ENCODE measurements around the gene CRYGD. TPM values are rescaled to one million over a fixed set of nuclear protein-coding genes. Genes with fewer than 3 reads are reported as not detected.

CRYGD gene
- total and polyA plus RNA-seq, 7 donors, result not detected

DNA sequence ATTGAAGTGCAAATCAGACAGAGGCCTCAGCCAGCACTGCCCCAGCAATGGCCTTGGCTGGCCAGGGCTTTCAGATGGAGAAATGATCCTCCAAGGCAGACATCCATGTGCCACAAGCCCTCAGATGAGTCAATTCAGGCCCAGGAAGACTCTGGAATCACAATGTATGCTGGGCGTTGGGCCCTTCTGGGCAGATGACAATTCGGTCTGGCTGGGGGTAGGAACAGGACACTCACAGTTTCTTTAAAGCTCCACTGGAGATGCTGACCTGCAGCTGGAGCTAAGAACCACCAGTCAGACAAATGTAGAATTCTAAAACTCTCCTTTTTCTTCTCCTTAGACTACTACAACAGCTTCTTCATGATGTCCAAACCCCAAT, 12.4 kb upstream of the CRYGD start:
- DNase-seq, result no peak
- Histone ChIP-seq H3K36me3 (no peaks in the 10 kb centered on the region), H3K4me1 (no peaks in the 10 kb centered on the region), H3K9me3 (no peaks in the 10 kb centered on the region), H3K27me3 (no peaks in the 10 kb centered on the region), H3K27ac (no peak overlapping the region), H3K4me3 (no peak overlapping the region)
- 93 to 94% methylated on average over 2 of the region's 2 CpGs for WGBS, 2 donors
- intact Hi-C loops (cut with DNase I), result no loop called here
- TF ChIP-seq EP300 (IDR thresholded peaks at IDR 0.05), result no peak
- TF ChIP-seq POLR2A (IDR thresholded peaks at IDR 0.05), result no peak
- TF ChIP-seq CTCF (IDR thresholded peaks at IDR 0.05), result no peak
- no peak for TF ChIP-seq POLR2AphosphoS5 (IDR thresholded peaks at IDR 0.05)

GRCh38 chr2:208135794-208136715, 11.7 kb upstream of the CRYGD start:
- H3K27ac ChIP-seq, result no peak overlapping the region

DNA sequence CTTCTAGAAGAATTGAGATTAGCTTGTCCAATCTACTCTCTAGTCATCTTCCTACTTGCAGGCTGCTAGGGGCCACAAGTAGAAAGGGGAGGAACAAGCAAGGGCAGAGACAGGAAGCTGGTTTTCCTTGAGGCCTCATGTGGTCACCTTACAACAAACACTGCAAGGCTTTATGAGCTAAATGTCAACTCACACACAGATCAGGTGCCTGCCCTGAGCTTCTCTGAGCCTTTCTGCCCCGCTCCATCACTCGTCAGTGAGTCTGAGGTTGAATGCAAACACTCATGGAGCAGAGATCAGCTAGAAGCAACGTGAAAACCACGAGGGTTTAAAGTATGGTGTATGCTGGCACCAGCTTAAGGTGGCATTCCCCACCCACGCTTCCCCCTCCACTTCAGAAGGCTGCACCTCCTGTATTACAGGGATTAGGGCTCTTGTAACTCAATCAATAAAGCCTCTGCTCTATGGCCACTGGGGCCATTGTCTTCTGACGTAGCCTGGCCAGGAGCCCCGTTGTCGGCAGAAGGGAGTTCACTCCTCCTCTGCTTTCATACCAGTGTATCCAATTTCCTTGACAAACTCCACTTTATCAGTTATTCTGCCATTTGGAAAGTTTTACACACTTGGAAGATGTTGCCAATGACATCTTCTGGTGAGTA, 10.7 kb upstream of the CRYGD start:
- Histone ChIP-seq H3K4me3 (no peak overlapping the region), H3K27ac (no peak overlapping the region), H3K9me3 (no peaks in the 10 kb centered on the region), H3K27me3 (no peaks in the 10 kb centered on the region), H3K4me1 (no peaks in the 10 kb centered on the region), H3K36me3 (no peaks in the 10 kb centered on the region)
- intact Hi-C loops (cut with DNase I), result no loop called here
- no peak for DNase-seq
- TF ChIP-seq EP300 (IDR thresholded peaks at IDR 0.05) (no peak), CTCF (IDR thresholded peaks at IDR 0.05) (no peak), POLR2A (IDR thresholded peaks at IDR 0.05) (no peak), POLR2AphosphoS5 (IDR thresholded peaks at IDR 0.05) (no peak)
- 36 to 49% methylated on average over 8 of the region's 8 CpGs for WGBS, 2 donors

More at GRCh38 chr2:208135794-208136715, 11.7 kb upstream of the CRYGD start:
- no peaks in the 10 kb centered on the region for H3K36me3 ChIP-seq
- no peaks in the 10 kb centered on the region for H3K9me3 ChIP-seq
- intact Hi-C loops (cut with DNase I), result no loop called here
- TF ChIP-seq EP300 (IDR thresholded peaks at IDR 0.05), result no peak
- no peak for TF ChIP-seq POLR2A (IDR thresholded peaks at IDR 0.05)
- no peak for TF ChIP-seq POLR2AphosphoS5 (IDR thresholded peaks at IDR 0.05)
- TF ChIP-seq CTCF (IDR thresholded peaks at IDR 0.05), result no peak
- DNase-seq, result no peak
- no peaks in the 10 kb centered on the region for H3K4me1 ChIP-seq
- no peak overlapping the region for H3K4me3 ChIP-seq
- WGBS, 2 donors, result 62 to 82% methylated on average over 11 of the region's 11 CpGs
- no peaks in the 10 kb centered on the region for H3K27me3 ChIP-seq

DNA sequence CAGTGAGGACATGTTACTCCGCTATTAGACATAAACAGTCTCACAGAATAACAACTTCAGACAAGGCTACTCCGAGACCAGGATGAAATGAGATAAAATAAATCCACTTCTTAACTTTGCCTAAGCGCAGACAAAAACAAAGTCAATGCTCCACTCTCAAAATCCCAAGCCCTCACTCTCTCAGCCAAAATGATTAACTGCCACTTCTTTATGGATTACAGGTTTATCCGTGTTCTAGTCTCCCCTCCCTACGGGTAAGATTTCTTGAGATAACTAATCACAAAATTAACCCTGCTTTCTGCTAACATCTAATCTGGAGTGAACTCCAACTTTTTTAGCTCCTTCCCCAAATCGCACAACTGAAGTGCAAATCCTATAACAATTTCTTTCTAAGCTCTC, 6.4 kb upstream of the CRYGD start:
- intact Hi-C loops (cut with DNase I), result no loop called here
- Histone ChIP-seq H3K4me1 (no peaks in the 10 kb centered on the region), H3K9me3 (no peaks in the 10 kb centered on the region), H3K36me3 (no peaks in the 10 kb centered on the region), H3K27me3 (no peaks in the 10 kb centered on the region), H3K4me3 (no peak overlapping the region), H3K27ac (no peak overlapping the region)
- 51 to 74% methylated on average over 6 of the region's 6 CpGs for WGBS, 2 donors
- no peak for TF ChIP-seq POLR2AphosphoS5 (IDR thresholded peaks at IDR 0.05)
- TF ChIP-seq POLR2A (IDR thresholded peaks at IDR 0.05), result no peak
- TF ChIP-seq EP300 (IDR thresholded peaks at IDR 0.05), result no peak
- no peak for TF ChIP-seq CTCF (IDR thresholded peaks at IDR 0.05)
- no peak for DNase-seq
